Placental pericyte (primary cell): ENCODE data around the gene PRDM4. TPM values are rescaled to one million over a fixed set of nuclear protein-coding genes. Genes with fewer than 3 reads are reported as not detected.

ENCODE experiments used
- total RNA-seq: library from RNA; depleted of rRNA; stranded (reverse); fragments of >200 nt; gene quantifications from 2 replicates; pipeline ENCODE4 v1.2.3, GENCODE V29; 2012

Gene PRDM4
- total RNA-seq = 33.0 and 42.9 TPM in 2 replicates

GRCh38 chr12:107760809-107761501 lies at the start of gene PRDM4:
Gene PRDM4 (minus strand): TSS chr12:107761137. CDS start chr12:107760515, 622 bp downstream.

DNA sequence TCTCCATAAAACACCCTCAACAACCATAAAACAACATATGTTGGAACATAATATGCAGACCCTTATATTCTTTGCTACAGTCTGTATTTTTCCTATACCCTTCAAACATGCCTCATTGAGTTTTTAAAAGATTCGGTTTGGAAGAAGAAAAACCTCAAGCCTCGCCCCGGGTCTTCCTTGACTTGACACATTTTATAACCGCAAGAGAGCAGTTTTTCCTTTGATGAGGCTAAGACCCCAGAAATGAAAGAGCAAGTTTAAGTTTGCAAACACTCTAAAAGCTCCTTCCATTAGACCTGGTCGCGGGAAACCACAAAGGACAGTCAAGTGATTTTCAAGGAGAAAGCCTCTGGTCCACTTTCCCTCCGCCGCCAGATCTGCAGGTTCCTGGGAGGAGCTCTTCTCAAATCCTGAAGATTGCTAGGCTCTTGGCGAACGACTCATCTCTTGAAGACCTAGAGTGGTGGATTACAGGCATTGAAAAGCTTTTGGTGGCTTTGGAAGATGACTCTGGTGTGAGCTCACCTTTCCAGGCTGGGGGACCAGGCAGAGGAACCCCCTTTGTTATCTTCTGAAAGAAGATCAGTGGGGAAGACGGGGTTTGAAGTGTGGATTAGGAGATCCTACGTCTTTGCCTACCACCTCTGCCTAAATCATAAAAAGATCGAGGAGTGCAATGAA lies 13.6 kb upstream of the PRDM4 start, which contains the start of gene ASCL4:
ASCL4 (plus strand) TSS at position 356 of the 681 bp plus-strand sequence. CDS start 515 bp downstream, outside the sequence.

DNA sequence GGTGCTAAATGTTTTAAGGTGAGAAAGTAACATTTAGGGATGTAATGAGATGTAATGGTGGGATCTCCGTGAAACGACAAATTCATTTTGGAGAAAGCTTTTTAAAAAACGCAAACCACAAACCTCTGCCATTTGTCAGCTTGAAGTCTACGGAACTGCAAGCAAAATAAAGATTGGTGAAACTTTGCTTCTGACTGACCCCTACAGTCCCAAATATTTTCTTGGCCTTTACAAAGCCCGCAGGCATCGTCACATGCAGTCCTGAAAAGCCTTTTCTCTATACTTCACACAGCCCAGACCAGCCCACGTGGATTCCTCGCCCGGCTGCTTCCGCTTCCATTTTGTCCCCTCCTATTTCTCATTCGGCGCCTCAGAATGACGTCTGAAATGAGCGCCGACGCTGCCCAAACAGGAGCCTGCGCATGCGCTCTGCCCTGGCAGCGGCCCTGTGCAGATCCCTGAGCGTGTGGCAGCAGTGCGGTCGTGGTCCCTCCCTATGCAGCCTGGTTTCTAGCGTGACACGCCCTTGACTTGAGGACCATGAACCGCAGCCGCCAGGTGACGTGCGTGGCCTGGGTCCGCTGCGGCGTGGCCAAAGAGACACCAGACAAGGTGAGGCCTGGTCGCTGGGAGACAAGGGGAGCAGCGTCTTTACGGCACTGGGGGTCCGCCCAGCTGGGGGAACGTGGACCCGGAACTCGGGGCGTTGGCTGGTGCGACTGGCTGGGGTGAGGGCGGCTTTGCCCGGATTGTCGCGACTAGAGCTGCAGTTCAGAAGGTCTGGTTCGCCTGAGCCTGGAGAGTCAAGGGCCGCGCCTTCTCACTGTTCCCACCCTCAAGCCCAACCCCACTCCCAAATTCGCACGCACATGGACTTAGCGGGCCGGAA lies 75.3 kb downstream of the PRDM4 start, which contains the start of gene PWP1:
PWP1 (plus strand) TSS at position 440 of the 889 bp plus-strand sequence; CDS start at position 541, 101 bp downstream.

Other genes with a start within 250 kb of the PRDM4 start
- gene PWP1, start 75.3 kb downstream of the PRDM4 start, total RNA-seq = 86.2 and 226 TPM in 2 replicates
- gene ASCL4, start 13.6 kb upstream of the PRDM4 start, total RNA-seq = not detected in 2 replicates